GM10266 (cell line): ENCODE results near the gene ATP8B3.
"Not testable (repeated sequence)": the region's sequence is repeated elsewhere in the genome, so short reads cannot be mapped to it uniquely, and the experiment has no call there.

Source experiments
- DNase-seq: peaks from one replicate; pipeline ENCODE4 v3.0.0; 2012; ENCODE audit errors: extremely low spot score
- CTCF ChIP-seq: IDR thresholded peaks from 2 replicates; pipeline ENCODE4 v1.5.1; 2012; ENCODE audit warnings: mild to moderate bottlenecking, low read depth; ENCODE audit not compliant: control insufficient read depth, insufficient read depth; ENCODE audit errors: missing control alignments

ATP8B3 gene

DNA sequence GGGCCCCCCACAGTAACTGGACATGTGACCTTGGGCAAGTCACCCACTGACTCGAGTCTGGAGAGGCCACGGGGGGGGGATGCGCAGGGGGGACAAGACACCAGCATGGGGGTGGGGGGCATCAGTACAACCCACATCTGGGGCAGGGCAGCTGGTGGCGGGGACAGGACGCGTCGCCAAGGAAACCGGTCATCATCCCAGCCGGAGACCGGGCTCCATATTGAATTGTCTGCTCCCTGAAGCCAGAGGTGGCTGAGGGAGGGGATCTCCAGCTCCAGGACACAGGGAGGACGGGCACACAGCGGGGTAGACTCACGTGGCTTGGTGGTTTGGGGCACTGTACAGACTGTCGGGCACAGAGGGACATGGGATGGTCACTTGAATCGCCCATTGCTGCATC, 47.3 kb downstream of the ATP8B3 start:
- no peak for TF ChIP-seq CTCF
- no peak for DNase-seq

DNA sequence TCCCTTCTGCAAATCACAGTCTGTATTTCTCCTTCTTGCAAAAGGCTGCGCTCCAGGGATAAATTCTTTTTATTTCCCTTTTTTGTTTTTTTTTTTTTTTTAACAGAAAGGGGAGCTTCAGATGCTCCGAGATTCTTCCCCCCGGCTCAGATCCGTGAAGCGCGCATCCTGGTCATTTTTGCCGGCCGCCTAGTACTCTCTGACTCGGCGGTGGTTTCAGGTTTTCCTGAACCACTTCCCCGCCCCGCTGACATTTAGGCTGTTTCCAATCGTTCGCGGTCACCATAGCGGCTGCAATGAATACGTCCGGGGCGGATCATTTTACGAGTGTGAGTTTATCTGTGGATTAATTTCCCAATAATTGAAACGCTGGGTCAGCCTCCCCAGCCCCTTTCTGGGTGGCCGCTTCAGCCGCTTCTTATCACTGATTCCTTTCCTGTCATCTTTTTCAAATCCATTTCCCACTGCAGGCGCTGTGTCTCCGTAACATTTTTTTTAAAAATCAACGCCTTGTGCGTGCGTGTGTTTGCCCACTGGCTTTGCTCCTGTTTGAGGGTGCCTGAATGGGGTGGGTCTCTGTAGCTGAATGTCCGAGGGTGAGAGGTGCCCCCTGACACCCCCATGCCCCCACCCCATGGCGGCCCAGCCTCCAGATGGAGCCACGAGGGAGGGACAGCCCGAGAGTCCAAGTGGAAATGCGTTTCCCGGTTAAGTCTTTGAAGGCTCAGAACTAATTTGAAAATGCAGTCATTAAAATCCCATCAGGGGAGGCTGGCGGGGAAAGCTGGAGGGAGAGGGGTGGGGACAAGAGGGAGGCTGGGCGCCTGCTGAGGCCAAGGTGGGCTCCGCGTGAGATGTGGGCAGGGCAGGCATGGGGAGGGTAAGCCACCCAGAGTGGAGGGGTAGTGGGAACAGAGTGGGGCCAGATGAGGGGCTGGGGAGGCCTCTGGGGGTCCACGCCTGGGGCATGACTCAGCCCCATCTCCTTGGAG, 48.1 kb downstream of the ATP8B3 start:
- no peak for TF ChIP-seq CTCF
- no peak for DNase-seq

DNA sequence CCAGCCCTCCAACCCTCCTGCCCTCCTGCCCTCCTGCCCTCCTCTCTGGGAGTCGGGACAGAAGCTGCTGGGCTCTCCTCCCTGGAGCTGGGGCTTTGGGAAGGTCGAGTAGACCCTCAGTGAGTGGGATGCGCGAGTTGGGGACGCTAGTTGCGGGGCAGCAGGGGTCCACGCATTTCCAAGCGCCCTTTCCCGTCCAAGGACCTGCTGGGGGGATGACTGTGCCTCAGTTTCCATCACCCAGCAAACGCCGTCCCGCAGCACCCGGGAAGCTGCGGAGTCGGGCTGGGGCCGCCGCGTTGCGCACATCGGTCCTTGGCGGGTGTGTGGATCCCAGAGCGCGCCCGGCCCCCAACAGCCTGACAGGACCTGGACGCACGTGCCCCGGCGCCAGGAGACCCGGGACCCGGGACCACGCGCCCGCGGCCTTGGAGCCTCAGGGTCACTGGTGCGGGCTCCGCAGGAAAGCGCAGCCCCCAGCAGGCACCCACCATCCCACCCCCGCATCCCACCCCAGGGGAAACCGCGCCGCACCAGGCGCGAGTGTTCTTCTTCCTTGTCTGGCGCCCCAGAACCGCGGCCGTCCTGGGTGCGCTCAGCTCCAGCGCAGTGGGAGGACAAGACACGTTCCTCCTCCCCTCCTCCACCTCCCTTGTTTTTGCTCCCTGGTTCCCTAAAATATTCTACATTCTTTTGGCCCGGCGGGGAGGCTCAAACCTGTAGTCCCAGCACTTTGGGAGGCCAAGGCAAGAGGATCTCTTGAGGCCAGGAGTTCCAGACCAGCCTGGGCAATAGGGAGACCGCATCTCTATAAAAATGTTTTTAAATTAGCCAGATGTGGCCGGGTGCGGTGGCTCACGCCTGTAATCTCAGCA, 49.6 kb downstream of the ATP8B3 start:
- DNase-seq, result no peak
- TF ChIP-seq CTCF, result no peak

GRCh38 chr19:1761528-1762242, 50.4 kb downstream of the ATP8B3 start:
- DNase-seq, result no peak
- TF ChIP-seq CTCF, result no peak

GRCh38 chr19:1760786-1761527, 51.1 kb downstream of the ATP8B3 start:
- DNase-seq, result not testable (repeated sequence)

DNA sequence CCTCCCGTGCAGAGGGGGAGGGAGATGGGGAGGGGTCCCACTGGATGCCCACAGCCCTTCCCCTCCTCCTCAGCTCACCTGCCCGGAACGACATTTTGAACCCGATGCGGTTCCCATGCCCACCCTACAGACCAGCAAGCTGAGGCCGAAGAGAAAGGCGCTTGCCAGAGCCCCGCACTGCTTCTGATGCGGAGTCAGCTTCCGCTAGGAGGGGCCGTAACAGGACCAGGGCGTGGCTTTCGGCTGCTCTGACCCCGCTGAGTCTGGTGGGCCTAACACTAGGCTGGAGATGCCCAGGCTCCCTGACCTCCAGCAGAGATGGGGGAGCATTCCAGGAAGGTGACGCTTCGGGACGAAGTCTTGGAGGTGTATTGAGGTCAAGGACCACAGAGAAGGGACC, 52.1 kb downstream of the ATP8B3 start:
- no peak for TF ChIP-seq CTCF
- DNase-seq, result no peak
